ENCODE results near the gene SLC9C1. TPM values are rescaled to one million over a fixed set of nuclear protein-coding genes. Genes with fewer than 3 reads are reported as not detected.

Gene SLC9C1
- total and polyA plus RNA-seq, 9 of the 15 experiments (the other 6 are each of a cell fraction or from before 2014, with no cell fraction given), result not detected

GRCh38 chr3:112134335-112135124 is 159.5 kb downstream of the SLC9C1 start:
- Histone ChIP-seq H4K20me1 (replicated peaks; ENCODE audit: control insufficient read depth, insufficient read depth, low read length) (no peaks in the 10 kb centered on the region), H3K4me2 (ENCODE audit: insufficient read depth, low read length) (no peak overlapping the region), H3K4me1 (replicated peaks in 1 of 2; ENCODE audit: control insufficient read depth in 2 of 2, insufficient read depth in 2 of 2, low read length in 2 of 2) (peaks cover 0 to 7% of the 10 kb centered on the region in 2 experiments; a peak in 1 of 5 replicates), H3K9me3 (replicated peaks; ENCODE audit: control insufficient read depth, insufficient read depth, low read depth, low read length) (no peaks in the 10 kb centered on the region), H3K9me1 (ENCODE audit: control insufficient read depth, insufficient read depth, low read length) (no peaks in the 10 kb centered on the region), H3K9ac (ENCODE audit: insufficient read depth in 1 of 2, low read depth in 2 of 2, low read length in 2 of 2) (no peak overlapping the region), H2AFZ (ENCODE audit: low read depth, low read length) (no peak overlapping the region), H3K79me2 (ENCODE audit: control insufficient read depth, insufficient read depth, low read length) (no peaks in the 10 kb centered on the region), H3K27ac (ENCODE audit: extremely low read depth, low read depth, low read length) (no peak overlapping the region), H3K36me3 (ENCODE audit: control insufficient read depth, insufficient read depth, low read length) (no peaks in the 10 kb centered on the region), H3K4me3 (no peak overlapping the region), H3K27me3 (ENCODE audit: control insufficient read depth in 2 of 2, insufficient read depth in 2 of 2, low read length in 2 of 2) (no peaks in the 10 kb centered on the region)
- BruUV-seq (replicated peaks), result no TSS peak
- peak; percentile 26; the same call in 1 of the 2 replicates for TF ChIP-seq CBFA2T3 (IDR thresholded peaks at IDR 0.05)
- no peak for TF ChIP-seq PTTG1 (tag; IDR thresholded peaks at IDR 0.05; ENCODE audit: low read depth)
- no peak for TF ChIP-seq TCF7L2 (IDR thresholded peaks at IDR 0.05; ENCODE audit: low read depth, low read length)
- peak; percentile 67 for TF ChIP-seq FOXJ2 (tag; IDR thresholded peaks at IDR 0.05)
- TF ChIP-seq DPF2 (IDR thresholded peaks at IDR 0.05), result 0 out of 2 replicates have a peak, but pooled peaks have one; percentile 15
- TF ChIP-seq FOXA3 (CRISPR knock-in tag; conservative IDR thresholded peaks at IDR 0.05 in 1 of 2, IDR thresholded peaks at IDR 0.05 in 1 of 2), result 0 out of 4 replicates have a peak, but pooled peaks of 1 of the 2 experiments have one; percentile 23
- TF ChIP-seq POLR2A (conservative IDR thresholded peaks at IDR 0.05), result no peak
- no peak for TF ChIP-seq SIN3A (IDR thresholded peaks at IDR 0.05; ENCODE audit: borderline replicate concordance in 2 of 2, control insufficient read depth in 1 of 2, low read depth in 2 of 2, low read length in 2 of 2)
- DNase-seq (ENCODE audit: extremely low read depth in 1 of 4, low spot score in 3 of 4), result peak in 1 of 4 experiments; percentile 9
- intact Hi-C loops (cut with micrococcal nuclease) (loop anchor here (10.0 kb wide), 1 partner anchor 140 kb away; no protein-coding TSS in a partner anchor), in situ Hi-C loops (cut with MboI) (no loop called here)
- FAIRE-seq, result no peak
- POLR2A ChIA-PET, result no interaction called here
- WGBS (ENCODE audit: insufficient coverage, low coverage, missing lambda C conversion rate), result 5% methylated on average over 8 of the region's 8 CpGs
- ATAC-seq, result peak; percentile 28; the same call in 1 of the 3 replicates
- CTCF ChIA-PET (ENCODE audit: low intra/inter-chr PET ratio), result no interaction called here
